NCI-H2081 (cell line): ENCODE results near the gene ZSCAN10.

ENCODE experiments used
- DNase-seq, 2 experiments: peaks; one replicate each; lab custom pipeline; 2025; lab: John Stamatoyannopoulos, UW

Gene ZSCAN10

DNA sequence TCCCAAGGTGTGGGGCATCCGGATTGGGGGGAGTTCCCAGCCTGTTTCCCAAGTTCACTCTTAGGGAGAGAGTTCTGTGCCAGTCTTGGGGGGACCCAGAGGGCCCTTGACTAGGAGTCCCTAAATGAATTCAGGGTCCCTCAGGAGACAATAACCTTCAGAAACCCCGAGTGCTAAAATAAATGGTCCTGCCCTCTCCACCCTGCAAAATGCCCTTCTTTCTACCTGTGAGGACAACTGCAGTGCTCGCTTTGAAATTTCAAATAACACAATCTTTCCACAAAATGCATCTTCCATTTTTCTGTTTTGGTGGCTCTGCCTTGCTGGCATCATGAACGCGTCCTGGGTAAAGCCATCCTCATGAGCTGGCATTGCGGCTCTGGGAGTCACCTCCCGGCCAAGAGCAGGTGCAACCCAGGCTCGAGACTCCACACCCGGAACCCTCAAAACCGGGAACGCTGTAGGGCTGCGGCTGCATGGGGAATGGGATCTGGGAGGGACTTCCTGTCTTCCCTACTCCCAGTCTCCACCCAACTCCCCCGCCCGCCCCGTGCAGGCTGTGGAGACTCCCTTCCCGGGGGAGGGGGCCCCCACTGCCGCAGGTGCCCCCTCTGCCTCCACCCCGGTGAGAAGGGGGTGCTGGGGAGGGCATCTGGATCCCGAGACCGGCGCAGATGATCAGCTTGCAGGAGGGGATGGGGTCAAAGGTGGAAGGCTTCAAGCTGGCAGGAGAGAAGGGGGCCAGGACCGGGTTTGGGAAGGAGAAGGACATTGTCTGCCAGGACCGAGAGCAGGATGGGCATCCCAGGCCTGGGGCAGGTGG lies 13.2 kb upstream of the ZSCAN10 start, which contains the start of gene ZNF205:
Gene ZNF205 (plus strand): TSS at position 529 of the 823 bp plus-strand sequence. CDS start 845 bp downstream, outside the sequence.
- DNase-seq = peak; percentile 81 to 92

- DNase-seq = peak; percentile 90 to 93
Observed at GRCh38 chr16:3106205-3106928, 7.3 kb upstream of the ZSCAN10 start.

DNA sequence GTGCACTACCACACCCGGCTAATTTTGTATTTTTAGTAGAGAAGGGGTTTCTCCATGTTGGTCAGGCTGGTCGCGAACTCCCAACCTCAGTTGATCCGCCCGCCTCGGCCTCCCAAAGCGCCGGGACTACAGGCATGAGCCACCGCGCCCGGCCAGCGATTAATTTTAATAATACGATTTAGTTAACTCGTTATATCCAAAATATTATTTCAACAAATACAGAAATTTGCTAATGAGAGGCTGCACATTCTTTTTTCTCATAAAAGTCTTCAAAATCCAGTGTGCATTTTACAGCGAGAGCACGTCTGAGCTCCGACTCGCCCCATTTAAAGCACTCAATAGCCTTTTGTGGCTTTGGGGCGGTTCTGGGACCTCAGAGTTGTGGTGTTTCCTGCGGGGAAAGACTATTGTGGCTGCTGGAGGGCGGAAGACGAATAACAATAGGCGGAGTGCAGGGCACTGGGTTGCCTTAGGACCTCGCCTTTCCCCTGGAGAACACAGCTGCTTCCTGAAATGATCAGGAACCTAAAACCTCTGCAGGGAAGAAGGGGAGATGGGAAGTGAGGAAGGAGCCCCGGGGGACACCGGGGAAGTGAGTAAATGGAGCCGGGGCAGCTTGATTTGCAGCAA lies 2.9 kb upstream of the ZSCAN10 start:
- DNase-seq = no peak

DNA sequence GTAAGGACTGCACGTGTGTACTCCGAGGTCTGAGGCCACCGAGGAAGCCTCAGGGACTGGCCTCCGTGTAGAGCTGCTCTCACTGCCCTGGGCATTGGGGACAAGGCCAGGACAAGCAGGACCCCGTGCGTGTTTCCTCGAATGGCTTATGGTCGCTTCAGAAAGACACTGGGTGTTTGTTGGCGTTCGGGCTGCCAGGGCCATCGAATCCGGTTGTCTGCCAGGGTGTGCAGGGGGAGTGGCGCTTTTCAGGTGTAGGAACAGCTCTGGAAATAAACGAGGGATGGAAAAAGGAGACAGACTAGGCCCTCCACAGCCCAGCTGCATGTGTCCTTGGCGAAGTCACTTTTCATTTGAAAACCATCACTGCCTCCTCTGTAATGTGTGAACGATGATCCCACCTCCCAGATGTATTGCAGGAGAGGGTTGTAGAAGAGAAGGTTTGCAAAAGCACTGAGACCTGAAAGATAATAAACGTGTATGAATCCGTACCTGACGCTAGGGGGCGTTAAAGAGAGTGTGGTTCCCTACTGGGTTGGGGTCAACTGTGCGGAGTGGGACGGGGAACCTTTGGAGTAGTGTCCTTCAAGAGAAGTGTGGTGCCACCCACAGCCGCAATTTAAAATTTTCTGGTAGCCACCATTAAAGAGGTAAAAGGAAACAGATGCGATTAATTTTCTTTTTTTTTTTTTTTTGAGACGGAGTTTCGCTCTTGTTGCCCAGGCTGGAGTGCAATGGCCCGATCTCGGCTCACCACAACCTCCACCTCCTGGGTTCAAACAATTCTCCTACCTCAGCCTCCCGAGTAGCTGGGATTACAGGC lies 2.1 kb upstream of the ZSCAN10 start:
- DNase-seq = peak in 1 of 2 experiments; percentile 6

DNA sequence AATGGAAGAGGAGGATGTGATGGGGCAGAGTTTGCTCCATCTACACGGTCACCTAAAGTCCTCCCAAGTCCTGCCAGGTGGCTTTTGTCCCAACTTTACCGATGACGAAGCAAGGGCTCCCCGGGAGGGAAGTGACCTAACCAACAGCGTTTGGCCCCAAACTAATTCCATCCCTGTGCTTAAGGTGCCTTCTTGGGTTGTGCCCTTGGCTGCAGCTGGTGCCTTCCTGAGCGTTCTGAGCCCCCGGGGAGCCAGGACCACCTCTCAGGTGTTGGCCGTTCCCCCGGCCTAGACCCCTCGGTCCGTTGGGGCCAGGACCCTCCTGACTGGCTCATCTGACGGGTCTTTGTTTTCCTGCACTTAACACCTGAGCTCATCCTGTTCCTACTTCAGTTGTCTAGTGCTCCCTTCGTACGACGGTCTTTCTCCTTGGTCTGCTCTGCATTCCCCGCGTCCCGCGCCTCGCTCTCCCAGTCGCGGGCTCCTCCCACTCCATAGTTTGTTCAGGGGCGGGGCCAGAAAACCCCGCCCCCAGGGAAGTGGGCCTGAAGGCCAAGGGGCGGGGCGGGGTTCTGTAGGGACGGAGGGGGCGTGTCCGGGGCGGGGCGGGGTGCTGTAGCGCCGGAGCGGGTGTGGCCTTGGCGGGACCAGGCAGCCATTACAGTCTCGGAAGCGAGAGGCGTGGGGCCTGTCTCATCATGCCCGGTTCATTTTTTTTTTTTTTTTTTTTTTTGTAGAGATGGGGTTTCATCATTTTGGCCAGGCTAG lies 822 bp upstream of the ZSCAN10 start:
- peak; percentile 81 to 88 for DNase-seq

GRCh38 chr16:3099395-3099731 lies 269 bp upstream of the ZSCAN10 start:
- DNase-seq = no peak

DNA sequence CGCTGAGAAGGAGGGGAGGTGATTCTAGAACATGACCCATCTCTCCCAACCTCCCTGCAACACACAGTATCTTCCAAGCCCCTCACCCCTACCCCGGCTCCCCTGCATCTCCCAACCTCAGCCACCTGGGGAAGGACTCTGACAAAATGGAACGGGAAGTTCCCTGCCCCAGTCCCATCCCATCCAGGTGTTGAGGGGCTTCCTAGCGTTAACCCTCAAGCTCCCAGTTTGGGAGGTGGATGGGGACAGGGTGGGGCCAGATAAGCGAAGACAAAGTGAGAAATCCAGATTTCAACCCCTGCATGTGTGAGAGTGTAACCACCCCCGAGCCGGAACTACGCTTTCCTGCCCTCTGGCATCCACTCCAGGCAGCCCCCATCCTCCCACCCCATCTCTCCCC lies 1.8 kb downstream of the ZSCAN10 start:
- no peak for DNase-seq

- DNase-seq = no peak
Observed at GRCh38 chr16:3096362-3096761, 2.7 kb downstream of the ZSCAN10 start.

- no peak for DNase-seq
Observed at GRCh38 chr16:3095869-3096268, 3.2 kb downstream of the ZSCAN10 start.

DNA sequence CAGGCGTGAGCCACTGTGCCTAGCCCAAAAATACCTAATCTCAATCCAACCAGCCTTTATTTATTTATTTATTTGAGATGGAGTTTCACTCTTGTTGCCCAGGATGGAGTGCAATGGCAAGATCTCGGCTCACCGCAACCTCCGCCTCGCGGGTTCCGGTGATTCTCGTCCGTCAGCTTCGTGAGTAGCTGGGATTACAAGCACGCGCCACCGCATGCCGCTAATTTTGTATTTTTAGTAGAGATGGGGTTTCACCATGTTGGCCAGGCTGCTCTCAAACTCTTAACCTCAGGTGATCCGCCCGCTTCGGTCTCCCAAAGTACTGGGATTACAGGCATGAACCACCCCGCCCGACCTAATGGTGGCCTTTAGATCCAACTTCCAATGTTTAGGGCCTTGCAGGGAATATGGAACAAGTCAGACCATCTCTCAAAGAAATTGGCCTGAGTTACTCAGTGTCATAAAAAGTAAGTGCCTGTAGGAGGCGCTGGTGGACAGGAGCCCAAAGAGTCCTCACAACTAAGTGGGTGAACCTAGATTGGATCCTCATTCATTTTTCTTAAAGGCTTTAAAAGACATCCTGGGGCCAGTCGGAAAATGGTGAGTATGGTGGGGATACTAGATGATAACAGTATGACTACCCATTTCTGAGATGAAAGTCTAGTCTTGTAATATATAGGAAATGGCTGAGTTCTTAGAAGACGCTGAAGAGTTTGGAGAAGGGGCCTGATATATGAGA lies 4.6 kb downstream of the ZSCAN10 start:
- no peak for DNase-seq

DNA sequence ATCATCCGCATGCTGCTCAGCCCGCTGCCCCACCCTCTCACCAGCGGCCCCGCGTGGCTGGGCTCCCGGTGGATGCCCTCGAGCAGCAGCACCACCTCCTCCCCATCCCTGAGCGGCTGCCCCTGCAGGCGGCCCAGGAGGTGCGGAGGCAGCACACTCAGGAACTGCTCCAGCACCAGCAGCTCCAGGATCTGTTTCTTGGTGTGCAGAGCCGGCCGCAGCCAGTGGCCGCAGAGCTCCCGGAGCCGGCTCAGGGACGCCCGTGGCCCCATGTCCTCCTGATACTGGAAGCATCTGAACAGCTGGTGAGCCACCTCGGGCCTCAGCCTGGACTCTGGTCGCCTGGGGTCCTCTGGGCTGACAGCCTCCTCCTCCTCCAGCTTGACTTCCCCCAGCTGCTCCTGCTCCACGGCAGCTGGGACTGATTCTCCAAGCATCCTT lies 6.6 kb downstream of the ZSCAN10 start:
- DNase-seq = no peak

- no peak for DNase-seq
Observed at GRCh38 chr16:3091551-3091950, 7.5 kb downstream of the ZSCAN10 start.

DNA sequence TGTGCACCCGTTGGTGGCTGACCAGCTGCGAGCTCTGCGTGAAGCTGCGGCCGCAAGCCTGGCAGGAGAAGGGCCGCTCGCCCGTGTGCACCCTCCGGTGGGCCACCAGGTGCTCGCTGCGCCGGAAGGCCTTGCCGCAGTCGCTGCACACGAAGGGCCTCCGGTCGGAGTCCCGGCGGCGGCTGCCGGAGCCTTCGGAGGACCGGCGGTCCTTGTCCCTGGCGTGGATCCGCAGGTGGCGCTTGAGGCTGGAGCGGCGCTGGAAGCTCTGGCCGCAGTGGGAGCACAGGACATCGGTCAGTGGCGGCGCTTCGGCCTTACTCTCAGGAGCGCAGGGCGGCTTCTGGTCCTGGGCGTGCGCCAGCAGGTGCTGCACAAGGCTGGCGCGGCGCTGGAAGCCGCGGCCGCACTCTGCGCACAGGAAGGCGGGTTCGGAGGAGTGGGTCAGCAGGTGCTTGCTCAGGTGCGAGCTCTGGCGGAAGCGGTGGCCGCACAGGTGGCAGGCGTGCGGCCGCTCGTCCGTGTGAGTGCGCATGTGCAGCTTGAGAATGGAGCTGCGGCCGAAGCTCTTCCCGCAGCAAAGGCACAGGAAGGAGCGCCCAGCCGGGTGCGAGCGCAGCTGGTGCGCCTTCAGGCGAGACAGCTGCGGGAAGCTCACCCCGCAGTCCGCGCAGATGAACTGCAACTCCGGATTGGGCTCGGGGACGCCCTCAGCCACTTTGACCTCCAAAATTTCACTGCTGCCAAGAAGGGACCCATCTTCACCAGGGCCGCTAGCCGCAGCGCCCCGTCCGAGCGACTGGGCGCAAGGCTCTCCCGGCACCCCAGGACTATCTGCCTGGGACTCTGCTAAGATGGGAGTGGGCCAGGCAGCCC lies 9.1 kb downstream of the ZSCAN10 start:
- peak; percentile 8 to 63 for DNase-seq

GRCh38 chr16:3088925-3089716 lies 10.0 kb downstream of the ZSCAN10 start:
- no peak for DNase-seq

- DNase-seq = no peak
Observed at GRCh38 chr16:3088450-3088849, 10.6 kb downstream of the ZSCAN10 start.

- DNase-seq = no peak
Observed at GRCh38 chr16:3087243-3088235, 11.6 kb downstream of the ZSCAN10 start.

DNA sequence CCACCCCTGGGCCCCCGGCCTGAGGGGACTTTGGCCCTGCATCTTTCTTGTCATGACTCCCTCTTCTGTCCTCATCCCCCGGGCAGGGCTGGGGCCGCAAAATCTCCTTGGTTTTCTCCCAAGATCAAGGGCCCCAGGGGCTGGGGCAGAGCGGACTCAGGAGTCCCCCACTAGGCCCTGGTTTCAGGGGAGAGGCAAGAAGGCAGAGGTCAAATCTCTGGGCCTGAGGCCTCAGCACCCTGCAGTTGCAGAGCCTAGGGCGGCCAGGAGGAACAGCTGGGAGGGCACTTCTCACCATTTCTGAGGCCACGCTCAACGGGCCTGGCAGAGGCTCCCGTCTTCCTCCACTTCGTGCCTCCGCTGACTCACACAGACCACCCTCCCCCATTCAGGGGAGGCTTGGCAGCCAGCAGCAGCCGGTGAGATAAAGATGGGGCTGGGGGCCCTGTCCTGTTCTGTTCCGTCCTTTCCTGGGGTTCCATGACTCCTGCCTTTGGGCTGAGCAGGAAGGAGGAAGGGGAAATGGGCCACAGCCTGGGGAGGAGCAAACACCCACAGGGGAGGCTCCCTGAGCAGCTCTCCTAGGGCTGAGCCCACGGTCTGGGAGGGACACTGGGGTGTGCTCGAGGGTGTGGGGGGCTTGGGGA lies 12.4 kb downstream of the ZSCAN10 start:
- no peak for DNase-seq
